NCI-H774 (cell line): ENCODE results near the gene ACOX3.
"Not testable (repeated sequence)": the region's sequence is repeated elsewhere in the genome, so short reads cannot be mapped to it uniquely, and the experiment has no call there.

Experiments
- DNase-seq: peaks from one replicate; lab custom pipeline; 2025; lab: John Stamatoyannopoulos, UW

ACOX3 gene

GRCh38 chr4:8387194-8387593, 53.3 kb downstream of the ACOX3 start:
- no peak for DNase-seq

GRCh38 chr4:8386731-8387130, 53.8 kb downstream of the ACOX3 start:
- no peak for DNase-seq

GRCh38 chr4:8386131-8386530, 54.4 kb downstream of the ACOX3 start:
- DNase-seq = not testable (repeated sequence)

GRCh38 chr4:8385611-8386010, 54.9 kb downstream of the ACOX3 start:
- no peak for DNase-seq

GRCh38 chr4:8385106-8385505, 55.4 kb downstream of the ACOX3 start:
- no peak for DNase-seq

- DNase-seq = no peak
Observed at GRCh38 chr4:8384397-8385060, 56.0 kb downstream of the ACOX3 start.

GRCh38 chr4:8383451-8384160, 56.9 kb downstream of the ACOX3 start:
- no peak for DNase-seq

- no peak for DNase-seq
Observed at GRCh38 chr4:8383016-8383415, 57.5 kb downstream of the ACOX3 start.

- no peak for DNase-seq
Observed at GRCh38 chr4:8381814-8382581, 58.5 kb downstream of the ACOX3 start.

GRCh38 chr4:8380511-8381415, 59.8 kb downstream of the ACOX3 start:
- no peak for DNase-seq

GRCh38 chr4:8379771-8380170, 60.8 kb downstream of the ACOX3 start:
- DNase-seq = no peak

GRCh38 chr4:8379281-8379680, 61.2 kb downstream of the ACOX3 start:
- DNase-seq = no peak

GRCh38 chr4:8378776-8379175, 61.7 kb downstream of the ACOX3 start:
- no peak for DNase-seq

- DNase-seq = no peak
Observed at GRCh38 chr4:8378101-8378724, 62.3 kb downstream of the ACOX3 start.

GRCh38 chr4:8377103-8378075, 63.1 kb downstream of the ACOX3 start:
- no peak for DNase-seq

GRCh38 chr4:8376361-8377102, 64.0 kb downstream of the ACOX3 start:
- no peak for DNase-seq

GRCh38 chr4:8374851-8375649, 65.5 kb downstream of the ACOX3 start:
- no peak for DNase-seq

GRCh38 chr4:8373973-8374545, 66.5 kb downstream of the ACOX3 start:
- no peak for DNase-seq
